Glutamatergic neuron (in vitro differentiated cells): ENCODE data around the gene CDH4. TPM values are rescaled to one million over a fixed set of nuclear protein-coding genes. Genes with fewer than 3 reads are reported as not detected.

Experiments
- DNase-seq: peaks from one replicate; pipeline ENCODE4 v3.0.0; 2022
- H3K27ac Mint-ChIP-seq: one replicate; pipeline ENCODE4 v1.8.0; 2020; ENCODE audit warnings: mild to moderate bottlenecking, mixed read lengths, inconsistent platforms; ENCODE audit not compliant: unreplicated experiment
- H3K27me3 Mint-ChIP-seq: one replicate; pipeline ENCODE4 v1.8.0; 2020; ENCODE audit warnings: mild to moderate bottlenecking, moderate library complexity, mixed read lengths, inconsistent platforms; ENCODE audit not compliant: unreplicated experiment
- H3K36me3 Mint-ChIP-seq: one replicate; pipeline ENCODE4 v1.8.0; 2020; ENCODE audit warnings: mild to moderate bottlenecking, mixed read lengths, inconsistent platforms; ENCODE audit not compliant: unreplicated experiment
- H3K4me1 Mint-ChIP-seq: one replicate; pipeline ENCODE4 v1.8.0; 2020; ENCODE audit warnings: mild to moderate bottlenecking, low read depth, mixed read lengths, inconsistent platforms; ENCODE audit not compliant: unreplicated experiment
- H3K4me3 Mint-ChIP-seq: one replicate; pipeline ENCODE4 v1.8.0; 2020; ENCODE audit warnings: mild to moderate bottlenecking, mixed read lengths, inconsistent platforms; ENCODE audit not compliant: unreplicated experiment
- H3K9me3 Mint-ChIP-seq: one replicate; pipeline ENCODE4 v1.8.0; 2020; ENCODE audit warnings: mild to moderate bottlenecking, moderate library complexity, mixed read lengths, inconsistent platforms; ENCODE audit not compliant: unreplicated experiment
- CTCF ChIP-seq: fragments of 200-600 bp; sonication (generic); IDR thresholded peaks from one replicate; pipeline ENCODE4 v1.5.0; 2021; ENCODE audit not compliant: partially characterized antibody, unreplicated experiment
- total RNA-seq: library from RNA; stranded (reverse); fragmentation: NEBNext Ultra II Directional; extraction: Animal tissue kit (Norgen Biotek cat#: 25700); gene quantifications from one replicate; pipeline ENCODE4 v1.2.1, GENCODE V29; 2021; ENCODE audit not compliant: unreplicated experiment

Gene CDH4
- total RNA-seq, 1 donor from 2014 or later = 1.2 TPM

DNA sequence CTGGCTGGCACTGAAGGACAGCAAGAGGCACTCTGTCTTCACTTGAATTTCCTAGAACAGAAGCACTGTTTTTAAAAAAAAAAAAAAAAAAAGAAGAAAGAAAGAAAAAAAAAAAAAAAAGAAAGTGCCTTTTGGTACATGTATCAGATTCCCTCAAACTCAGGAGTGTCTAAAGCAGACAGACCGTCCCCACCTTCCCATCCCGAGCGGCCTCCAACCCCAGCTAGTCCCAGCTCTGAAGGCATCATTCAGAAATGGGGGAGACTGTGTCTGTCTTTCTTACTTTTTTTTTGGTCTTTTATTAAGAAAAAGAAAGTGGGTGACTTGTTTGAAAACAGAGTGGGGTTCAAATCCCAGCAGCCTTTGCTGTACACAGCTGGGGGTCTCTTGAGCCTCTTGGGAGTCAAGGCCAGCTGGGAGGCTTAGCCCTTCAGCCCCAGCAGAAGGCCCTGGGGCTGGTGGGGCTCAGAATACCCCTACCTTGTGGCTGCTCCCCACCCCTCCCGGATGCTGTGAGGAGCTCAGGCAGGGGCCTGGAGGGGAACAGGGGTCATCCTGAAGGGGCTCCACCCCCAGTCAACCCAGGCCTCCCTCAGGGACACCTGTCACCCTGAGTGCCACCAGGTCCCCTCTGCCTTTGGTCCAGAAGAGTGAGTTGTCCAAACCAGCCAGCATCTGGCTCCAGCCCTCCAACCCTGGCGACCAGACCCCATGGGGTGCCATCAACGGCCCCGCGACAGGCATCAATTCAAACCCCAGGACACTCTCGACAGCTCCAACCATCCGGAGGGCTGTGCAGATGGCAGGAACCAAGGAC lies 685.3 kb downstream of the CDH4 start:
- Mint-ChIP-seq H3K9me3 (peaks cover 11% of the 10 kb centered on the region), H3K36me3 (no peaks in the 10 kb centered on the region), H3K4me3 (no peak overlapping the region), H3K27ac (no peak overlapping the region), H3K27me3 (peaks cover under 1% of the 10 kb centered on the region), H3K4me1 (peaks cover 14% of the 10 kb centered on the region)
- TF ChIP-seq CTCF = no peak
- DNase-seq = no peak

GRCh38 chr20:61937963-61938838 lies 686.1 kb downstream of the CDH4 start:
- TF ChIP-seq CTCF = no peak
- Mint-ChIP-seq H3K4me1 (peaks cover 13% of the 10 kb centered on the region), H3K27ac (no peak overlapping the region), H3K36me3 (no peaks in the 10 kb centered on the region), H3K4me3 (no peak overlapping the region), H3K27me3 (no peaks in the 10 kb centered on the region), H3K9me3 (peaks cover 11% of the 10 kb centered on the region)
- DNase-seq = peak; percentile 17

DNA sequence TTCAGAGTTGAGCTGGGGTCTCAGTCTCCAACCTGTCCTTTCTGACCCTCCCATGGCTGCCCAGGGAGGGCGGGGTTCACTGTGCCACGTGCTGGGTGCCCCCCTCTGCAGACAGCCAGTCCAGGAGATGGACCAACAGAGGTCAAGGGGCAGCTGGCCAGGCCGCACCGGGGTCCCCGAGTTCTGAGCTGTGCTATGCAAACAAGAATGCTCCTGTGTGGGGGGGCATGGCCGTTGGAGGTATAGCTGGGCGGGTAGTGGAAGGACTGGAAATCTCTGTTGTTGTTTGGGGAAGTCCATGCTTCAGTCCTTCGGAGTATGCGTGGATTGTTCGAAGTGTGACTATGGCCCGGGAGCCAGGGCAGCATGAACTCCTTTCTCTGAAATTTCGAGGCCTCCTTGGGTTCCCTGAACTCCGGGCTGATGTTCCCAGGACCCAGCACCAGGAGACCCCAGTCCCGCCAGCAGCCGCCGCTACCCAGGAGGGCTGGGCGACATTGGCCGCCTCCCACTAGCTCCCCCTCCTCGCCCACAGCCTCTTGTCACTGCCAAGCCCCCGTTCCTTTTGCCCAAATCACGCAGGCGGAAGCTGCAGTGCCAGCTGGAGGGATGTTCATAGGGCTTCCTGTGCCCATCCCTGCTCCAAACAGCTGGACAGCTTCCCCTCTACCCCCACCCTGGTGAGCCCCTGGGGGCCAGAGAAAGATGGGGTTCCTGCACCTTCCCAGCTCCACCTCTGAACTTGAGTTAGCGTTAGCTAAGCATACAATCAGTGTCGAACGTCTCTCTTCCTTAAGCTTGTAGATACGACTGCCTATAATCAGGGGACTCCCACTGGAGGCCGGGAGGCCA lies 687.0 kb downstream of the CDH4 start:
- no peaks in the 10 kb centered on the region for H3K36me3 Mint-ChIP-seq
- H3K27ac Mint-ChIP-seq = no peak overlapping the region
- no peaks in the 10 kb centered on the region for H3K27me3 Mint-ChIP-seq
- peak; percentile 13 for DNase-seq
- H3K4me1 Mint-ChIP-seq = peaks cover 13% of the 10 kb centered on the region
- TF ChIP-seq CTCF = no peak
- peaks cover 11% of the 10 kb centered on the region for H3K9me3 Mint-ChIP-seq
- no peak overlapping the region for H3K4me3 Mint-ChIP-seq

GRCh38 chr20:61939691-61940360 lies 687.8 kb downstream of the CDH4 start:
- H3K36me3 Mint-ChIP-seq = no peaks in the 10 kb centered on the region
- H3K4me3 Mint-ChIP-seq = no peak overlapping the region
- H3K9me3 Mint-ChIP-seq = peaks cover 11% of the 10 kb centered on the region
- no peak for DNase-seq
- no peaks in the 10 kb centered on the region for H3K27me3 Mint-ChIP-seq
- H3K27ac Mint-ChIP-seq = peak overlapping the region; percentile 40
- H3K4me1 Mint-ChIP-seq = peaks cover 12% of the 10 kb centered on the region
- TF ChIP-seq CTCF = no peak
